Naive thymus-derived CD4-positive, alpha-beta T cell (primary cell): ENCODE measurements around the gene ERRFI1. TPM values are rescaled to one million over a fixed set of nuclear protein-coding genes. Genes with fewer than 3 reads are reported as not detected.

Experiments
- ATAC-seq: fragments of 150-1000 bp; cut with Tn5 transposase; 2 replicates; pipeline ENCODE4 v1.10.0; 2021; ENCODE audit warnings: mild to moderate bottlenecking, moderate library complexity
- CTCF ChIA-PET: fragments of 350-600 bp; sonication (Branson Sonifier 250); formaldehyde crosslinking; loops from one replicate; lab custom pipeline; 2021; ENCODE audit warnings: antibody characterized with exemption; lab: Charles Lee
- POLR2A ChIA-PET: fragments of 350-600 bp; sonication (Branson Sonifier 250); formaldehyde crosslinking; loops from one replicate; lab custom pipeline; 2021; ENCODE audit warnings: antibody characterized with exemption, inconsistent platforms; lab: Charles Lee
- DNase-seq, 9 donors: peaks; one replicate each; pipeline versions ENCODE4 v3.0.0 to v3.0.0-alpha.2; 2020 to 2022; ENCODE audit warnings: mixed read lengths in 1 of 9
- H3K27ac ChIP-seq: one replicate; pipeline ENCODE4 v1.7.0; 2013; ENCODE audit warnings: mild to moderate bottlenecking, low read depth, low read length, moderate library complexity
- H3K27me3 ChIP-seq, 2 donors: one replicate each; pipeline ENCODE4 v1.7.0; 2013; ENCODE audit warnings: low read length in 2 of 2, mild to moderate bottlenecking in 2 of 2, moderate library complexity in 2 of 2; ENCODE audit not compliant: control insufficient read depth in 2 of 2, insufficient read depth in 2 of 2
- H3K36me3 ChIP-seq, 3 experiments: 1 replicate in 2 of 3; 2 replicates in 1 of 3; pipeline ENCODE4 v1.7.0; 2013; ENCODE audit warnings: low read length in 3 of 3, mild to moderate bottlenecking in 3 of 3, moderate library complexity in 1 of 3; ENCODE audit not compliant: insufficient read depth in 3 of 3, control insufficient read depth in 2 of 3
- H3K4me1 ChIP-seq, 2 donors: one replicate each; pipeline ENCODE4 v1.7.0; 2013; ENCODE audit warnings: low read length in 2 of 2, mild to moderate bottlenecking in 2 of 2, moderate library complexity in 1 of 2; ENCODE audit not compliant: control insufficient read depth in 2 of 2, insufficient read depth in 2 of 2
- H3K4me3 ChIP-seq: 2 replicates; pipeline ENCODE4 v1.7.0; 2013; ENCODE audit warnings: mild to moderate bottlenecking, low read length
- H3K9me3 ChIP-seq, 3 experiments: 1 replicate in 2 of 3; 2 replicates in 1 of 3; pipeline ENCODE4 v1.7.0; 2013; ENCODE audit warnings: low read length in 3 of 3; ENCODE audit not compliant: control insufficient read depth in 2 of 3
- H3K27ac Mint-ChIP-seq, 9 donors: one replicate each; pipeline ENCODE4 v1.8.0; 2020 to 2022; ENCODE audit warnings: mixed read lengths in 9 of 9, mild to moderate bottlenecking in 8 of 9, moderate library complexity in 5 of 9, inconsistent platforms in 2 of 9
- H3K27me3 Mint-ChIP-seq, 5 donors: one replicate each; pipeline ENCODE4 v1.8.0; 2021 to 2022; ENCODE audit warnings: mixed read lengths in 5 of 5, mild to moderate bottlenecking in 1 of 5
- H3K36me3 Mint-ChIP-seq, 5 donors: one replicate each; pipeline ENCODE4 v1.8.0; 2020 to 2022; ENCODE audit warnings: mixed read lengths in 5 of 5, mild to moderate bottlenecking in 3 of 5, inconsistent platforms in 1 of 5
- H3K4me1 Mint-ChIP-seq, 7 donors: one replicate each; pipeline ENCODE4 v1.8.0; 2020 to 2022; ENCODE audit warnings: mixed read lengths in 7 of 7, mild to moderate bottlenecking in 3 of 7, inconsistent platforms in 1 of 7
- H3K4me3 Mint-ChIP-seq, 10 donors: one replicate each; pipeline ENCODE4 v1.8.0; 2020 to 2022; ENCODE audit warnings: mild to moderate bottlenecking in 10 of 10, mixed read lengths in 10 of 10, moderate library complexity in 6 of 10, inconsistent platforms in 2 of 10
- H3K9me3 Mint-ChIP-seq, 11 donors: one replicate each; pipeline ENCODE4 v1.8.0; 2020 to 2022; ENCODE audit warnings: mixed read lengths in 11 of 11, mild to moderate bottlenecking in 4 of 11, inconsistent platforms in 1 of 11, moderate library complexity in 1 of 11
- intact Hi-C, 2 donors: fragments of 100-400 bp; cut with micrococcal nuclease; formaldehyde crosslinking; loops; one replicate each; pipeline ENCODE4 v1.15.1; 2023
- polyA plus RNA-seq, 2 donors: library from polyadenylated mRNA; unstranded; fragments of 300-500 nt; fragmentation: Illumina TruSeq; gene quantifications; one replicate each; pipeline ENCODE4 v1.2.3, GENCODE V29; 2021
- total RNA-seq, 6 experiments: library from RNA in 5 of 6; stranded (reverse) in 5 of 6; gene quantifications; 1 replicate in 5 of 6; 2 replicates in 1 of 6; pipeline ENCODE4 v1.2.3 and lab custom pipeline; 2021 to 2026

The ERRFI1 gene
- total and polyA plus RNA-seq, 7 experiments from 2014 or later = 0.18 to 1.7 (median 0.84) TPM

DNA sequence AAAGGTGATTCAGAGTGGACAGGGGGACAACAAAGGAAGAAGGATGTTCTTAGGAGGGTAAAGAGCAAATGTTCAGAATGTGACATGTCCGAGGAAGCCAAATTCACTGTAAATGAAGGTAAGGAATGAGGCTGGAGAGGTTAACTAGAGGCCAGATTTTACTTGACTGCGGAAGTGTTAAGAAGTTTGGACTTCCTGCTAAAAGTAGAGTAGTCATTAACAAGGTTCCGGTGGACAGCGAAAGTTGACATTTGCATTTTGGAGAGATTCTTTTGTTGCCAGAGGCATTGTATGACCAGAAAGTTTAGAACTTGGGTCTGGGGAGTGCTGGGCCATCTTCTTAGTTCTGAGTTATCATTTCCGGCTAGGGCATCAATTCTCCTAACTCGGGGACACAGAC is 7.2 kb upstream of the ERRFI1 start:
- Histone ChIP-seq H3K4me1 (no peaks in the 10 kb centered on the region), H3K4me3 (no peak overlapping the region), H3K27me3 (peaks cover 0 to 2% of the 10 kb centered on the region in 2 donors), H3K36me3 (no peaks in the 10 kb centered on the region), H3K27ac (no peak overlapping the region), H3K9me3 (no peaks in the 10 kb centered on the region)
- peaks cover 0 to 3% (median 0%) of the 10 kb centered on the region in 11 donors for H3K9me3 Mint-ChIP-seq
- intact Hi-C loops = no loop called here
- no peak overlapping the region for H3K4me3 Mint-ChIP-seq
- ATAC-seq (no peak), DNase-seq (no peak)
- no peaks in the 10 kb centered on the region for H3K36me3 Mint-ChIP-seq
- ChIA-PET CTCF (interaction anchor here (1.5 to 3.4 kb wide), 2 partner anchors 281 to 317 kb away, joined by 3 to 32 read pairs; no protein-coding TSS in a partner anchor), POLR2A (no interaction called here)
- peak overlapping the region in 1 of 9 donors; percentile 93 for H3K27ac Mint-ChIP-seq
- H3K27me3 Mint-ChIP-seq = peaks cover 0 to 21% (median 0%) of the 10 kb centered on the region in 5 donors
- no peaks in the 10 kb centered on the region for H3K4me1 Mint-ChIP-seq

DNA sequence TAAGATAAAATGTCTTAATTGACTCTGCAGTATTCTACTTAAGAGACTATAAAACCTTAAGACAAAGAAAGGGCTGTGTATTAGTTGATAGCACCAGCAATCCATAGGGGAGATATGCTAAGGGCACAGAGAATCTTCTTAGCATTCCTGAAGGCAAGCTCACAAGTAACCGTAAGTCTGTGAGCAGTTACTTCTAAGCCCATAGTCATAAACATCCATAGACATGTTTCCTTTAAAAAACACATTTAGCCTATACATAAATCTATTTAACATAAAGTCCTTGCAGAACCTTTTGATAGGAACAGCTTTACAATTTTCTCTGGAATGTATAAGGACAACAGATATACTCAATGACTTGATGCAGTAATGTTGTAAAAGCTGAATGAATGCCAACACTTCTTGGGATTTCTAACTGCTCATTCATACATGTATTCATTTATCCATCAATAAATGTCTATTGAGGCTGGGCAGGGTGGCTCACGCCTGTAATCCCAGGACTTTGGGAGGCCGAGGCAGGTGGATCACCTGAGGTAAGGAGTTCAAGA is 6.3 kb upstream of the ERRFI1 start:
- intact Hi-C loops = no loop called here
- POLR2A ChIA-PET = no interaction called here

DNA sequence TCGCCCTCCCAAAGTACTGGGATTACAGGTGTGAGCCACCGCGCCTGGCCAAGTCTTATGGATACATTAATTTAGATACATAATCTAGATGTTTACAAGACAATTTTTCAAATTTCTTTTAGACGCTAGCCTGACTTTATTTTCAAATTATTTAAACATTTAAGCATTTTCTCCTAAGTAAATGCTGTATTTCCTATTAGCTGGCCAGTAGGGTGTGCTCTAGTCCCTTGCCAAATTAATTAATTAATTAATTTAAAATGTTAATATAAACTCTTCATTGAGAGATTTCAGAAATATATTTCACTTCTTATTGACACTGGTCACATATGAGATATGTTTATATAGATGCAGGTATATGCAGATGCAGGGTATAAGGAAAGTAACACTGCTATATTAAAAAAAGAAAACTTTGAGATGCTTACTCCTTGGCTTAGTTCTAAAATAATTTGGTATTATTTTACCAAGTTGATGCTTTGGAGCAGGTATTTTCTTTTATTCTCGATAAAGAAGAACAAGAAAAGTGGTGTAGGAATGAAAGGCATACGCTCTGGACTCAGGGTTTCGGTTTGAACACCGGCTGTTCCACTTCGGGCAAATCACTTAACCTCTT is 5.2 kb upstream of the ERRFI1 start:
- Histone ChIP-seq H3K27ac (no peak overlapping the region), H3K36me3 (no peaks in the 10 kb centered on the region), H3K9me3 (no peaks in the 10 kb centered on the region), H3K4me3 (no peak overlapping the region), H3K4me1 (peaks cover 4 to 6% of the 10 kb centered on the region in 2 donors), H3K27me3 (peaks cover 0 to 2% of the 10 kb centered on the region in 2 donors)
- CTCF ChIA-PET = interaction anchor here (0.7 to 3.4 kb wide), 14 partner anchors 14 to 319 kb away, joined by 3 to 32 read pairs (median 4); no protein-coding TSS in a partner anchor
- no peak overlapping the region for H3K27ac Mint-ChIP-seq
- ATAC-seq (no peak), DNase-seq (peak in 7 of 9 donors; percentile 20 to 51 (median 39))
- POLR2A ChIA-PET = no interaction called here
- peaks cover 0 to 6% (median 5%) of the 10 kb centered on the region in 7 donors for H3K4me1 Mint-ChIP-seq
- no peaks in the 10 kb centered on the region for H3K36me3 Mint-ChIP-seq
- intact Hi-C loops = loop anchor here (1.0 to 2.0 kb wide), 4 partner anchors 16 to 318 kb away; no protein-coding TSS in a partner anchor
- H3K27me3 Mint-ChIP-seq = peaks cover 0 to 37% (median 0%) of the 10 kb centered on the region in 5 donors
- peaks cover 0 to 5% (median 0%) of the 10 kb centered on the region in 11 donors for H3K9me3 Mint-ChIP-seq
- no peak overlapping the region for H3K4me3 Mint-ChIP-seq

More for the DNA sequence above, 6.3 kb upstream of the ERRFI1 start:
- no peaks in the 10 kb centered on the region for H3K4me1 ChIP-seq
- no peak overlapping the region for H3K27ac ChIP-seq
- H3K27me3 ChIP-seq = peaks cover 0 to 2% of the 10 kb centered on the region in 2 donors
- no peak overlapping the region for H3K4me3 ChIP-seq
- no peaks in the 10 kb centered on the region for H3K36me3 ChIP-seq
- CTCF ChIA-PET = interaction anchor here (0.6 to 3.4 kb wide), 6 partner anchors 17 to 1127 kb away, joined by 3 to 32 read pairs (median 4); no protein-coding TSS in a partner anchor
- Mint-ChIP-seq H3K27ac (no peak overlapping the region), H3K4me3 (no peak overlapping the region), H3K36me3 (no peaks in the 10 kb centered on the region), H3K9me3 (peaks cover 0 to 3% (median 0%) of the 10 kb centered on the region in 11 donors), H3K4me1 (no peaks in the 10 kb centered on the region), H3K27me3 (peaks cover 0 to 30% (median 0%) of the 10 kb centered on the region in 5 donors)
- H3K9me3 ChIP-seq = no peaks in the 10 kb centered on the region
- DNase-seq = no peak
- ATAC-seq = no peak

DNA sequence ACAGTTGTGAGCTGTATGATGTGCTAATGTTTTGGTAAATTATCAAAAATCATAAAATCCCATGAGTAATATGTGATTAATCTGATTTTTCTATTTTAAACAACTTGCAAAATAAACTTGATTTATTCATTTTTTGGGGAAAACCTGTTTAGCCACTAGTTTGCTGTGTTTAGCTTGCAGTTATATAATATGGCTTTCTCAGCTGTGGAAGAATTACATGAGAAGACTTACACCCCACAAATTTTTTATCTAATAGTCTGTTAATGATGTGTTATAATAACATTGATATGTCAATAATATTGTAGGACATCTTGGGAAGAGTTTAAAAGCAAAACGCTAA is 2.4 kb upstream of the ERRFI1 start:
- ChIA-PET POLR2A (interaction anchor here (0.7 to 1.3 kb wide), 3 partner anchors 286 to 294 kb away, joined by 3 read pairs; partner anchors contain the start of gene SLC45A1), CTCF (interaction anchor here (1.1 to 1.3 kb wide), 2 partner anchors 13 to 287 kb away, joined by 4 to 5 read pairs; no protein-coding TSS in a partner anchor)
- Histone ChIP-seq H3K9me3 (no peaks in the 10 kb centered on the region), H3K27me3 (peaks cover 0 to 7% of the 10 kb centered on the region in 2 donors), H3K36me3 (no peaks in the 10 kb centered on the region), H3K4me1 (peaks cover 6 to 11% of the 10 kb centered on the region in 2 donors), H3K4me3 (no peak overlapping the region), H3K27ac (no peak overlapping the region)
- Mint-ChIP-seq H3K27ac (no peak overlapping the region), H3K4me3 (no peak overlapping the region), H3K4me1 (peaks cover 7 to 12% (median 10%) of the 10 kb centered on the region in 7 donors), H3K27me3 (peaks cover 7 to 57% (median 17%) of the 10 kb centered on the region in 5 donors), H3K36me3 (peaks cover 0 to 5% (median 0%) of the 10 kb centered on the region in 5 donors), H3K9me3 (peaks cover 0 to 4% (median 0%) of the 10 kb centered on the region in 11 donors)
- intact Hi-C loops = loop anchor here (5.0 to 10.0 kb wide), 4 partner anchors 126 to 826 kb away; no protein-coding TSS in a partner anchor
- ATAC-seq (no peak), DNase-seq (no peak)

DNA sequence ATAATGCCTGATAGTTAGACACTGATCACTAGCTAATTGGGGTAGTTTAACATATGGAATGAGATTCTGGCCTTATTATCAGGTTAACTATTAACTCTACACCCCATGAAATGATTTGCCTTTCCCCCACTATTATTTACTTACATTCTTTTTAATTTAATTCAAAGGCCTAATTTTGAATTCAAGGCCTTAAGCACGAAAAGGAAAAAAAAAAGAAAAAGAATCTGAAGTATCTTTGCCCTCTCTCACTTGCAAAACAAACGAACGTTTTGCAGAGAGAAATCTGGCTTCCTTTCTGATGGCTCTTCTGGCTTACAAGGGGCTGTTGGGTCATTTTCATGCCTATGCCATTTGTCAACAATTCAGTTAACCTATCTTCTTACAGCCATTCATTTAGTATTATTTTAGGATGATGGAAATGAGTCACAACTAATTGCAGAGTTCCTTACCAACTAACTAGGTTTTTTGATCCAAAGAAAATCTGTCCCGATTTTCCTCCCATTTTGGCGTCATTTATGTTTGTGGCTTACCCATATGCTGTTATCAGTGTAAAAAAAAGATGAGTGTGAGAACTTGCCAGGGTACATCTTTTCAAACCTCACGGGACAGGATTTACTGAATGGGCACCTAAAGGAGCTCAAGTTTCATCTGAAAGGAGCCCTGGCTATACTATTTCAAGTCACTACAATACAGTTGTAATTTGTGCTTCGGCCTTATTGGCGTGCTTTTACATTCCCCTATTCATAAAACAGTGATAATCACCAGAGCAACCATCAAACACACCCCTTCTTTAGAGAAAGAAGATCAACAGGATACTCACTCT is 1.9 kb upstream of the ERRFI1 start:
- ATAC-seq = no peak
- peaks cover 0 to 4% (median 0%) of the 10 kb centered on the region in 11 donors for H3K9me3 Mint-ChIP-seq
- H3K27ac Mint-ChIP-seq = no peak overlapping the region
- no peak overlapping the region for H3K4me3 ChIP-seq
- H3K9me3 ChIP-seq = no peaks in the 10 kb centered on the region
- H3K4me1 Mint-ChIP-seq = peaks cover 7 to 12% (median 10%) of the 10 kb centered on the region in 7 donors
- peak overlapping the region in 6 of 10 donors; percentile 20 to 94 (median 56) for H3K4me3 Mint-ChIP-seq
- ChIA-PET POLR2A (interaction anchor here (1.3 kb wide), 2 partner anchors 286 to 290 kb away, joined by 3 read pairs; partner anchors contain the start of gene SLC45A1), CTCF (interaction anchor here (1.1 to 1.3 kb wide), 3 partner anchors 13 to 288 kb away, joined by 3 to 5 read pairs (median 4); no protein-coding TSS in a partner anchor)
- no peaks in the 10 kb centered on the region for H3K36me3 ChIP-seq
- H3K27ac ChIP-seq = no peak overlapping the region
- peaks cover 6 to 11% of the 10 kb centered on the region in 2 donors for H3K4me1 ChIP-seq
- intact Hi-C loops = loop anchor here (2.0 to 10.0 kb wide), 5 partner anchors 45 to 827 kb away; no protein-coding TSS in a partner anchor
- peaks cover 7 to 60% (median 17%) of the 10 kb centered on the region in 5 donors for H3K27me3 Mint-ChIP-seq
- DNase-seq = no peak
- peaks cover 0 to 5% (median 0%) of the 10 kb centered on the region in 5 donors for H3K36me3 Mint-ChIP-seq
- H3K27me3 ChIP-seq = peaks cover 0 to 7% of the 10 kb centered on the region in 2 donors
